Measurements from ENCODE around the gene GDPD5.

The GDPD5 gene

GRCh38 chr11:75445315-75445953 is 80.3 kb downstream of the GDPD5 start:
- no peak for DNase-seq

GRCh38 chr11:75443043-75443442 is 82.7 kb downstream of the GDPD5 start:
- DNase-seq = no peak

GRCh38 chr11:75442161-75442885 is 83.4 kb downstream of the GDPD5 start:
- DNase-seq = no peak

GRCh38 chr11:75441804-75442132 is 84.0 kb downstream of the GDPD5 start:
- DNase-seq = no peak

GRCh38 chr11:75440960-75441803 is 84.6 kb downstream of the GDPD5 start:
- no peak for DNase-seq

- DNase-seq = no peak
Measured at GRCh38 chr11:75439495-75440120, 86.1 kb downstream of the GDPD5 start.

GRCh38 chr11:75439026-75439425 is 86.7 kb downstream of the GDPD5 start:
- no peak for DNase-seq

- DNase-seq = no peak
Measured at GRCh38 chr11:75437966-75438659, 87.6 kb downstream of the GDPD5 start.

GRCh38 chr11:75436806-75437205 is 88.9 kb downstream of the GDPD5 start:
- no peak for DNase-seq

- DNase-seq = no peak
Measured at GRCh38 chr11:75435571-75435925, 90.2 kb downstream of the GDPD5 start.

GRCh38 chr11:75434886-75435570 is 90.7 kb downstream of the GDPD5 start:
- DNase-seq = no peak

- DNase-seq = no peak
Measured at GRCh38 chr11:75434051-75434450, 91.7 kb downstream of the GDPD5 start.

GRCh38 chr11:75433443-75433842 is 92.3 kb downstream of the GDPD5 start:
- no peak for DNase-seq

- no peak for DNase-seq
Measured at GRCh38 chr11:75432911-75433321, 92.8 kb downstream of the GDPD5 start, which contains the start of gene KLHL35. Gene KLHL35 (minus strand): TSS chr11:75433203. CDS start chr11:75430629, 2,574 bp downstream.

- DNase-seq = no peak
Measured at GRCh38 chr11:75431533-75432525, 93.9 kb downstream of the GDPD5 start.

GRCh38 chr11:75430714-75431532 is 94.8 kb downstream of the GDPD5 start:
- DNase-seq = no peak

GRCh38 chr11:75429902-75430713 is 95.6 kb downstream of the GDPD5 start:
- DNase-seq = peak; percentile 67

- no peak for DNase-seq
Measured at GRCh38 chr11:75429641-75429901, 96.2 kb downstream of the GDPD5 start.

GRCh38 chr11:75428989-75429640 is 96.6 kb downstream of the GDPD5 start:
- DNase-seq = no peak

Measured in activated gamma-delta T cell (primary cell).